Right ventricle myocardium inferior (tissue), 1 donor: Measurements from ENCODE around the gene FAM162A. TPM values are rescaled to one million over a fixed set of nuclear protein-coding genes. Genes with fewer than 3 reads are reported as not detected.

Experiments used
- total RNA-seq: library from RNA; stranded (reverse); fragmentation: NEBNext Ultra II Directional; extraction: Animal tissue kit (Norgen Biotek cat#: 25700); gene quantifications from one replicate; pipeline ENCODE4 v1.2.1, GENCODE V29; 2021
- donor health status: DM: no; HTN: yes; CAD: no; lungs with severe emphysema.

FAM162A gene
- total RNA-seq, 1 donor from 2014 or later, result 141 TPM

Other genes starting within 250 kb of the FAM162A start
- gene CASR, start 200.5 kb upstream of the FAM162A start, total RNA-seq, result not detected
- gene CSTA, start 58.9 kb upstream of the FAM162A start, total RNA-seq, result 2.5 TPM
- 25.6 TPM for gene MIX23, start 951 bp upstream of the FAM162A start, total RNA-seq
- gene WDR5B, start 31.9 kb downstream of the FAM162A start, total RNA-seq, result 2.5 TPM
- gene KPNA1, start 130.8 kb downstream of the FAM162A start, total RNA-seq, result 71.7 TPM
- gene PARP9, start 180.1 kb downstream of the FAM162A start, total RNA-seq, result 14.0 TPM
- gene DTX3L, start 180.2 kb downstream of the FAM162A start, total RNA-seq, result 14.6 TPM
- 0.51 TPM for gene PARP15, start 193.5 kb downstream of the FAM162A start, total RNA-seq